GM12892 (cell line): ENCODE data around the gene LITAF.
"Not testable (repeated sequence)": the region's sequence is repeated elsewhere in the genome, so short reads cannot be mapped to it uniquely, and the experiment has no call there.

Source experiments
- DNase-seq: peaks from one replicate; pipeline ENCODE4 v3.0.0; 2011; ENCODE audit not compliant: insufficient read length
- FAIRE-seq: peaks from 2 replicates; lab custom pipeline; 2011; peaks lifted over from hg19 to GRCh38; lab: Jason Lieb, UNC
- POLR2A ChIP-seq: IDR thresholded peaks from 2 replicates; pipeline ENCODE4 v1.6.1; 2011; ENCODE audit warnings: low read depth, low read length, control low read depth
- POLR2AphosphoS5 ChIP-seq: IDR thresholded peaks from 2 replicates; pipeline ENCODE4 v1.6.1; 2011; ENCODE audit warnings: low read depth, low read length, control low read depth
- TAF1 ChIP-seq: IDR thresholded peaks from 2 replicates; pipeline ENCODE4 v1.6.1; 2011; ENCODE audit warnings: low read depth, mild to moderate bottlenecking, control low read depth, low read length, borderline replicate concordance

LITAF gene

DNA sequence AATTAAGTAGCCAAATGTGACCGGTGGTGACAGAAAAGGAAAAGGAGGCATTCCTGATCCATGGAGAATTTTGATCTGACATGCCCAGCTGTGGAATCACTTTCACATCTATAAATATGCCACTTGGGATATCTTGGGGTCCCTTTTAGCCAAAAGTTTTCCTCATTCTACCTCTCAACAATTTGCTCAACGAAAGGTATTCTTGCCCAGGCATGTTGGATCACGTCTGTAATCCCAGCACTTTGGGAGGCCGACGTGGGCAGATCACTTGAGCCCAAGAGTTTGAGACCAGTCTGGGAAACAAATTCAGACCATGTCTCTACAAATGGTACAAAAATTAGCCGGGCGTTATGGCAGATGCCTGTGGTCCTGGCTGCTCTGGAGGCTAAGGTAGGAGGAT, 24.3 kb downstream of the LITAF start:
- TF ChIP-seq POLR2A (no peak), POLR2AphosphoS5 (no peak), TAF1 (no peak)
- no peak for FAIRE-seq
- DNase-seq = no peak

DNA sequence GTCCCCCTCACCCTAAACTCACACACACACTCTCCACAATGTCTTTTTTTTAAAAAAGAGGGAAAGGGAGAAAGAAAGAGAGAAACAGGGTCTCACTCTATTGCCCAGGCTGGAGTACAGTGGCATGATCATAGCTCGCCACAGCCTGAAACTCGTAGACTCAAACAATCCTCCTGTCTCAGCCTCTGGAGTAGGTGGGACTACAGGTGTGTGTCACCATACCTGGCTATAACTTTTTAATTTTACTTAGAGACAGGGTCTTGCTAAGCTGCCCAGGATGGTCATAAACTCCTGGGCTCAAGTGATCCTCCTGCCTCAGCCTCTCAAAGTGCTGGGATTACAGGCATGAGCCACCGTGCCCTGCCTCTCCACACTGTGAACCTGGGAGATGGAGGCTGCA, 24.9 kb downstream of the LITAF start:
- TF ChIP-seq POLR2A (no peak), TAF1 (no peak), POLR2AphosphoS5 (no peak)
- DNase-seq (no peak), FAIRE-seq (no peak)

DNA sequence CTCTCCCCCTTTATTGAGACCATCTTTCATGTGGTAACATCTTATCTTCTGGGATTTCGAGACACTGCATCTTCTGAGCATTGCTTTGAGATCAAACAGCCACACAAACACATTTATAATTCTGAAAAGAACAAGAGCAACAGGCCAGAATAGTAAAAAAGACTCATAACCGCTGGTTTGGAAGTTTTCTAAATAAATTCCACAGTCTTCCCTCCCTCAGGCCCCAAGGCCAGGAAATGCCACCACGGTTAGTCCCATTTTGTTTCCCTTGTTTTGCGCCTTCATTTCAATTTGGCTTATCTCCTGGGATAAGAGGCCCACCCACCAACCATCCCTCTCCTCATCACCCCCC, 25.3 kb downstream of the LITAF start:
- FAIRE-seq (no peak), DNase-seq (no peak)
- TF ChIP-seq POLR2AphosphoS5 (no peak), POLR2A (no peak), TAF1 (no peak)

DNA sequence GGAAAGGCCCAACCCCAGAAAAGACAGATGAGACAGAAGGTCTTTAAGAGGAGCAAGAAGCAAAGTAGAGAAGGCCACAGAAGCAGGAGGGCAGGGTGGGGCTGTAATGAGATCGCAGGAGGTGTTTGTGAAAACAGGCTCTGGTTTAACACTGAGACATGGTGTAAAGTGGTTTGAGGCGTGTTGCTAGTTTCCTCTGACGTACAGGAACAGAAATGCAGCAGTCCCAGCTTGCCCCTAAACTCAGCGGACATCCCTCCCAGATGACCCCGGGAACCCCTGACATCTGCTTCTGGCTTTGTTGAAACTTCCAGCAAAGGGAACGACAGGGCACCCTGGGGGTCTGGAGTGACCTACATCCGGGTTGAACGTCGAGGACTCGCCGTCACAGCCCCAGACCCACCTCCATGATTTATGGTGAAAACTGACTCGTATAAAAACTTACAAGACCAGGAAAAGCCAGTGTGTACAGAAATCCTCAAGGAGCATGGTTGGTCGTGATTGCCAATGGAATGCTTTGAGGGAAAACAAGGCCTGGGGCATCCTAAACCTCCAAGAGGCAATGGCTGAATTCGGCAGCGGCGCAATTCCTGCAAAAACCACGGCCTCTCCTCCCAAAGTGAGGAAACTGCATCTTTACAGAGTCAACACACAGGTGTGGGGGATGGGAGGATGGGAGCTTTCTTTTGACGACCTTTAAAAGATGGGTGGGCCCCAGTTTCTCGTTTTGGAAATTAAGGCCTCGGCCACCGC, 25.8 kb downstream of the LITAF start:
- FAIRE-seq (no peak), DNase-seq (no peak)
- TF ChIP-seq POLR2AphosphoS5 = no peak

DNA sequence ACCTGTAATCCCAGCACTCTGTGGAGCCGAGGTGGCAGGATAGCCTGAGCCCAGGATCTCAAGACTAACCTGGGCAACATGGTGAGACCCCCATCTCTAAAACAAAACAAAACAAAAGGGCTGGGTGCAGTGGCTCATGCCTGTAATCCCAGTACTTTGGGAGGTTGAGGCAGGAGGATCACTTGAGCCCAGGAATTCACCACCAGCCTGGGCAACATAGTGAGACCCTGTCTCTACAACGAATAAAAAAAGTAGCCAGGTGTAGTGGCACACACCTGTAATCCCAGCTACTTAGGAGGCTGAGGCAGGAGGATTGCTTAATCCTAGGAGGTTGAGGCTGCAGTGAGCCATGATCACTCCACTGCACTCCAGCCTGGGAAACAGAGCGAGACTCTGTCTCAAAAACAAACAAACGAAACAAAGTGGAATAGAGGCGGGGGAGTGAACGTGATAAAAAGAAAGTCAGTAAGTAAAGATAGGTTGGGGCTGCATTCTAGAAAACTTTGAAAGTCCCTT, 28.4 kb downstream of the LITAF start:
- DNase-seq, FAIRE-seq: not testable (repeated sequence)

DNA sequence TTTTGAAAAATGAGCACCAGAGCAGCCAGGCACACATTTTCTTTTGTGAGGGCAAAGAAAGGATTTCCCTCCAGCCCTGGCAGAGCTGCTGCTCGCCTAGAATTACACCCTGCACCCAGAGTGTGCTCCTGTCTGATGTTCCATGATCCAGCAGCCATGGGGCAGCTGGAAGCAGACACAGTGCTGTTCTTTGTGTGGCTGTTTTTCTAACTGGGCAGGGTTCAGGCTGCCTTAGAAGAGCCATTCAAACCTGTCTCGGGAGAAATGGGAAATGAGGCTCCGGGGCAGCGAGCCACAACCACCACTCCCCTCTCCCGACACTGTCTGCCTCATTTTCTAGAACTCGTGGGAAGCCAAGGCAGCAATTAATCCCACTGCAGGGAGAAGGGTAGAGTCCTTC, 28.9 kb downstream of the LITAF start:
- FAIRE-seq (no peak), DNase-seq (no peak)

DNA sequence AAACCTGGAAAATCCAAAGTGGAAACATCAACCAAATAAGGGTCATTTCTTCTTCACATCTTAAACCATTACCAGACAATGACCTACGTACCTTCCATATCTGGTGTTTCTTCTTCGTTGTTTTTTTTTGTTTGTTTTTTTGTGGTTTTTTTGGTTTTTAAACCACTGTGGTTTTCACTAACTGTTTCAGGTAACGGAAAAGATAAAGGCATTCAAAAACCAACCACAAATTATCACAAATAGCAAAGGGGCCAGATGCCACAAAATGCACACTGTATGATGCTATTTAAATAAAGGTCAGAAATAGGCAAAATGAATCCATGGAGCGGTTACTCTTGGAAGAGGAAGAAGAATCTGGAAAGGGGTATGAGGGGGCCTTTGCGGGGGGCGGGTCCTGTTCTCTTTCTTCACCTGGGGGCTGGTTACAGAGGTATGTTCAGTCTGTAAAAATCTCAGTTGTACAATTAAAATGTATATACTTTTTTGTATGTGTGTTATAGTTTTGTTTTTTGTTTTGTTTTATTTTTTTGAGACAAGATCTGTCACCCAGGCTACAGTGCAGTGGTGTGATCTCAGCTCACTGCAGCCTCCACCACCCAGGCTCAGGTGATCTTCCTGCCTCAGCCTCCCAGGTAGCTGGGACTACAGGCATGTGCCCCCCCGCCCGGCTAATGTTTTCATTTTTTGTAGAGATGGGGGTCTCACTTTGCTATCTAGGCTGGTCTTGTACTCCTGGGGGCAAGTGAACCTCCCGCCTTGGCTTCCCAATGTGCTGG, 29.6 kb downstream of the LITAF start:
- no peak for DNase-seq
- FAIRE-seq = no peak
- TF ChIP-seq POLR2A (no peak), TAF1 (no peak), POLR2AphosphoS5 (no peak)

More for the DNA sequence above, 28.9 kb downstream of the LITAF start:
- no peak for TF ChIP-seq POLR2A
- TF ChIP-seq POLR2AphosphoS5 = no peak
- no peak for TF ChIP-seq TAF1

DNA sequence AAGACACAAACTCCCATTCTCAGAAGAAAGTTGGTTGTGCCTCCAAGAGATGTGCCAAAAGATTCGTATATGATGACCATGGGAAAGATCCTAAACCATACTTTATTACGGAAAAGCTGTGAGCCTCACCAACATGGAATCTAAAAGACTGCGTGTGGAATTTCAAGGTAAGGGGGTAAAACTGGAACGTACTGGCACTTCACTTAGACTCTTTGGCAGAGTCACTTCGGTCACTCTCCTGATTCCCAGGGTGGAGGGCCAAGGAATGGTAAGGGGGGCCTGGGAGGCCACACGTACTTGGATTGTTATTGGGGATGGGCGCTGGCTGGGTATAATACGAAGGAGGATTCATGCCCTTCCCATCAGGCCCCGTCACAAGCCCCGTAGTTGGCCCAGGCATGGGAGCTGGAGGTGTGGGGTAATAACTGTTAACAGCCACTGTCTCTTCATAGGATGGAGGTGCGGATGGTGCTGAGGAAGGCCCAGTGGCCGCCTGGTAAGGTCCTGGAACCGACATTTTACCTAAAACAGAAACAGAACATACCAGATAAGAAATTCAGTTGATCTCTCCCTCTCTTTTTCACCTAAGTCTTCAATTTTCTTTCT, 30.4 kb downstream of the LITAF start:
- TF ChIP-seq TAF1 (no peak), POLR2AphosphoS5 (no peak), POLR2A (no peak)
- DNase-seq (no peak), FAIRE-seq (no peak)

DNA sequence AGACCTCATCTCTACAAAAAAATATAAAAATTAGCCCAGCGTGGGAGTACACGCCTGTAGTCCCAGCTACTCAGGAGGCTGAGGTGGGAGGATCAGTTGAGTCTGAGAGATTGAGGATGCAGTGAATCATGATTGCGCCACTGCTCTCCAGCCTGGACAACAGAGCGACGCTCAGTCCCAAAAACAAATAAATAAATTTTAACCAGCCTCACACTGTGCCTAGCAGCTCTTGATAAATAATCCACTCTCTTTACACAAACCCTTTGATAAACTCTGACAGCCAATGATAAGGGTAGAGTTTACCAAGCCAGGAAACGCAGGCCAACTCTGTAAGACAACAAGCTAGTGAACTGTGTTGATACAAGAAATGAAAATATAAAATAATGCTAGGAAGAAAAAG, 32.7 kb downstream of the LITAF start:
- TF ChIP-seq TAF1 (no peak), POLR2A (no peak), POLR2AphosphoS5 (no peak)
- no peak for DNase-seq
- no peak for FAIRE-seq

DNA sequence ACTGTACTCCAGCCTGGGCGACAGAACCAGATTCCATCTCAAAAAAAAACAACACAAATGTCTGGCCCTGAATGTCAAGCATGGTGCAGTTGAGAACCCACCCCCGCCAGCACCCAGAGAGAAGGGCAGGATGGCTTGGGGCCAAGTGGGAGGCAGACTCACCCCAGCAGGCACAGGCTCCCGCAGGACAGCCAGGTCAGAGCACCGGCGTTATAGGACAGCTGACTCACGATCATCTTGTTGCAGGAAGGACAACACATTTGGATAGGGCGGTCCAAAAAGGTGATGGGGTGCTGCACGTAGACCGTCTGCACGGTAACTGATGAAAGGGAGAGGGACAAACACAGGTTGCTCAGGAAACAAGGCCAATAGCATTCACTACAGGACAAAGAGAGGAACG, 33.3 kb downstream of the LITAF start:
- no peak for FAIRE-seq
- TF ChIP-seq POLR2A = no peak
- TF ChIP-seq POLR2AphosphoS5 = no peak
- no peak for TF ChIP-seq TAF1
- DNase-seq = no peak

DNA sequence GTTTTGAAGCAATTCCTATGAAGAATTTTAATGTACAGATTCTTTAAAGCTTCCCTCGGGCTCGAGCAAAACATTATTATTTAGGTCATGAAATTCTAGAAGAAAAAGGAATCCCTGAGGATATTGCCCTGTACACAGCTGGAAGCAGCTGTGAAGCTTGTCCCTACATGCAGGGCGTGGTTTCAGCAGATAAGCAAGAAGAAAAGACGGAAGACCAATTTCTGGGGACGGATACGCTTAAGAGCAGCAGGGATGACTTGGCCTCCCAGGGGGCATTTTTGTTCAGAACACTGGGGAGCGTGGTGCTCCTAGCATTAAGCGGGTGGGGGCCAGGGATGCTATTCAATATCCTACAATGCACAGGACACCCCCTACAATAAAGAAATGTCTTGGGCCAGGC, 34.3 kb downstream of the LITAF start:
- FAIRE-seq = no peak
- DNase-seq = no peak
- no peak for TF ChIP-seq TAF1

DNA sequence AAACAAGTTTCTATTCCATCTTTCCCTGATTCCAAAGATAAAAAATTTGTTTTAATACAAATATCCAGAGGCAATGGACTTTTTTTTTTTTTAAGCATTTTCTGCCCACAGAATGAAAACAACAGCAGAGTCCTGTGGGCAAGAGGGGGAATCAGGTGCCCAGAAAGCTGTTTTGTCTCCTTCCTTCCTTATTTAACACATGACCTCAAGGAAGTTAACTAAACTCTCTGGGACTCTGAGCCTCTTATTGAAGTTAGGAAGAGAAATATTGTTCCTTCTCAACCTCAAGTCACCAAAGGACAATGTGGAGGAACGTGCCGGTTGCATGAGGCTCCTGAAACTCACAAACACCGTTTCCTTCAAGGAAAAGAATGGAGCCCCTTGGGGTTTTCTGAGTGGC, 34.9 kb downstream of the LITAF start:
- no peak for FAIRE-seq
- TF ChIP-seq POLR2A (no peak), POLR2AphosphoS5 (no peak), TAF1 (no peak)
- DNase-seq = no peak
